ENCODE results near the gene SWI5. TPM values are rescaled to one million over a fixed set of nuclear protein-coding genes. Genes with fewer than 3 reads are reported as not detected.

The SWI5 gene
- total and polyA plus RNA-seq, 2 experiments from 2014 or later: 26.6 to 42.5 TPM

DNA sequence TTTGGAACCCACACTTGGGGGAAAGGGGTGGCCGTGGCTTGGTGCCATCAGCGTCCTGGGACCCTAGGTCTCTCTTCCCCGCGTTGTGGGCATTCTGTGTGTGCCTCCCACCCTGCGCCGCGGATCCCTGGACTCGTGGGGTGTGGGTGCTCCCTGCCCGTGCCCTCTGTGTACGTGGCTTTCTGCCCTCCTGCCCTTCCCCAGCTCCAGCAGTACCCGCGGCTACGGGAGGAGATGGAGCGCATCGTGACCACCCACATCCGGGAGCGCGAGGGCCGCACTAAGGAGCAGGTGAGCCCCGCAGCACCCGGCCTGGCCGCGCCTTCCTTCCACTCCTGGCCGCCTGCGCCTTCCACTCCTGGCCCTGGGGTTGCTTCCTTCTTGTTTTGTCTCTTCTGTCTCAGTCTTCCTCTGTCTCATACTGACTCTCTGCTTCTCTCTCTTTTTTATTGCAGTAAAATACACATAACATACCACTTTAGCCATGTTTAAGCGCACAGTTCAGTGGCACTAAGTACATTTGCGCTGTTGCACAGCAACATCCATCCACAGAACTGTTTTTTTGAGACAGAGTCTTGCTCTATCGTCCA lies 42.2 kb upstream of the SWI5 start:
- H3K27me3 Mint-ChIP-seq (ENCODE audit: insufficient read depth, low read depth, poor library complexity): peaks cover 6% of the 10 kb centered on the region

More for the DNA sequence above, 42.2 kb upstream of the SWI5 start:
- Histone ChIP-seq H3K4me3 (no peak overlapping the region), H3K9me2 (ENCODE audit: insufficient read depth) (no peaks in the 10 kb centered on the region), H3F3A (replicated peaks; ENCODE audit: low read depth) (no peaks in the 10 kb centered on the region), H4K20me1 (replicated peaks; ENCODE audit: insufficient read depth) (no peaks in the 10 kb centered on the region), H2AFZ (no peak overlapping the region), H3K27me3 (ENCODE audit: insufficient read depth) (no peaks in the 10 kb centered on the region), H3K4me1 (ENCODE audit: insufficient read depth) (no peaks in the 10 kb centered on the region), H3K79me2 (replicated peaks; ENCODE audit: insufficient read depth) (no peaks in the 10 kb centered on the region), H3K27ac (ENCODE audit: low read depth) (no peak overlapping the region), H3K36me3 (ENCODE audit: insufficient read depth) (no peaks in the 10 kb centered on the region), H3K4me2 (no peak overlapping the region)
- Mint-ChIP-seq H3K27ac (no peak overlapping the region), H3K4me3 (no peak overlapping the region; the same call in 2 of the 3 replicates), H3K9me3 (no peaks in the 10 kb centered on the region), H3K36me3 (ENCODE audit: low read depth) (peaks cover 5% of the 10 kb centered on the region), H3K4me1 (no peaks in the 10 kb centered on the region; the same call in 2 of the 3 replicates)
- DNase-seq (ENCODE audit: low spot score) (no peak), ATAC-seq (peak; percentile 42)
- TF ChIP-seq EZH2 (IDR thresholded peaks at IDR 0.05; ENCODE audit: low read depth, unreplicated experiment): no peak
- TF ChIP-seq, protein P1, sequence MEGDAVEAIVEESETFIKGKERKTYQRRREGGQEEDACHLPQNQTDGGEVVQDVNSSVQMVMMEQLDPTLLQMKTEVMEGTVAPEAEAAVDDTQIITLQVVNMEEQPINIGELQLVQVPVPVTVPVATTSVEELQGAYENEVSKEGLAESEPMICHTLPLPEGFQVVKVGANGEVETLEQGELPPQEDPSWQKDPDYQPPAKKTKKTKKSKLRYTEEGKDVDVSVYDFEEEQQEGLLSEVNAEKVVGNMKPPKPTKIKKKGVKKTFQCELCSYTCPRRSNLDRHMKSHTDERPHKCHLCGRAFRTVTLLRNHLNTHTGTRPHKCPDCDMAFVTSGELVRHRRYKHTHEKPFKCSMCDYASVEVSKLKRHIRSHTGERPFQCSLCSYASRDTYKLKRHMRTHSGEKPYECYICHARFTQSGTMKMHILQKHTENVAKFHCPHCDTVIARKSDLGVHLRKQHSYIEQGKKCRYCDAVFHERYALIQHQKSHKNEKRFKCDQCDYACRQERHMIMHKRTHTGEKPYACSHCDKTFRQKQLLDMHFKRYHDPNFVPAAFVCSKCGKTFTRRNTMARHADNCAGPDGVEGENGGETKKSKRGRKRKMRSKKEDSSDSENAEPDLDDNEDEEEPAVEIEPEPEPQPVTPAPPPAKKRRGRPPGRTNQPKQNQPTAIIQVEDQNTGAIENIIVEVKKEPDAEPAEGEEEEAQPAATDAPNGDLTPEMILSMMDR (conservative IDR thresholded peaks at IDR 0.05; ENCODE audit: low read depth in 2 of 2): no peak
- no peak for TF ChIP-seq CREB1 (CRISPR knock-in tag; IDR thresholded peaks at IDR 0.05; ENCODE audit: low read depth)
- TF ChIP-seq, protein P2, sequence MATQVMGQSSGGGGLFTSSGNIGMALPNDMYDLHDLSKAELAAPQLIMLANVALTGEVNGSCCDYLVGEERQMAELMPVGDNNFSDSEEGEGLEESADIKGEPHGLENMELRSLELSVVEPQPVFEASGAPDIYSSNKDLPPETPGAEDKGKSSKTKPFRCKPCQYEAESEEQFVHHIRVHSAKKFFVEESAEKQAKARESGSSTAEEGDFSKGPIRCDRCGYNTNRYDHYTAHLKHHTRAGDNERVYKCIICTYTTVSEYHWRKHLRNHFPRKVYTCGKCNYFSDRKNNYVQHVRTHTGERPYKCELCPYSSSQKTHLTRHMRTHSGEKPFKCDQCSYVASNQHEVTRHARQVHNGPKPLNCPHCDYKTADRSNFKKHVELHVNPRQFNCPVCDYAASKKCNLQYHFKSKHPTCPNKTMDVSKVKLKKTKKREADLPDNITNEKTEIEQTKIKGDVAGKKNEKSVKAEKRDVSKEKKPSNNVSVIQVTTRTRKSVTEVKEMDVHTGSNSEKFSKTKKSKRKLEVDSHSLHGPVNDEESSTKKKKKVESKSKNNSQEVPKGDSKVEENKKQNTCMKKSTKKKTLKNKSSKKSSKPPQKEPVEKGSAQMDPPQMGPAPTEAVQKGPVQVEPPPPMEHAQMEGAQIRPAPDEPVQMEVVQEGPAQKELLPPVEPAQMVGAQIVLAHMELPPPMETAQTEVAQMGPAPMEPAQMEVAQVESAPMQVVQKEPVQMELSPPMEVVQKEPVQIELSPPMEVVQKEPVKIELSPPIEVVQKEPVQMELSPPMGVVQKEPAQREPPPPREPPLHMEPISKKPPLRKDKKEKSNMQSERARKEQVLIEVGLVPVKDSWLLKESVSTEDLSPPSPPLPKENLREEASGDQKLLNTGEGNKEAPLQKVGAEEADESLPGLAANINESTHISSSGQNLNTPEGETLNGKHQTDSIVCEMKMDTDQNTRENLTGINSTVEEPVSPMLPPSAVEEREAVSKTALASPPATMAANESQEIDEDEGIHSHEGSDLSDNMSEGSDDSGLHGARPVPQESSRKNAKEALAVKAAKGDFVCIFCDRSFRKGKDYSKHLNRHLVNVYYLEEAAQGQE (IDR thresholded peaks at IDR 0.05; ENCODE audit: unreplicated experiment): no peak
- no peak for TF ChIP-seq STAT1 (IDR thresholded peaks at IDR 0.05; ENCODE audit: unreplicated experiment)
- no peak for TF ChIP-seq ZNF331 (CRISPR knock-in tag; IDR thresholded peaks at IDR 0.05; ENCODE audit: low read depth)
- TF ChIP-seq, protein P3, sequence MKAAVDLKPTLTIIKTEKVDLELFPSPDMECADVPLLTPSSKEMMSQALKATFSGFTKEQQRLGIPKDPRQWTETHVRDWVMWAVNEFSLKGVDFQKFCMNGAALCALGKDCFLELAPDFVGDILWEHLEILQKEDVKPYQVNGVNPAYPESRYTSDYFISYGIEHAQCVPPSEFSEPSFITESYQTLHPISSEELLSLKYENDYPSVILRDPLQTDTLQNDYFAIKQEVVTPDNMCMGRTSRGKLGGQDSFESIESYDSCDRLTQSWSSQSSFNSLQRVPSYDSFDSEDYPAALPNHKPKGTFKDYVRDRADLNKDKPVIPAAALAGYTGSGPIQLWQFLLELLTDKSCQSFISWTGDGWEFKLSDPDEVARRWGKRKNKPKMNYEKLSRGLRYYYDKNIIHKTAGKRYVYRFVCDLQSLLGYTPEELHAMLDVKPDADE (IDR thresholded peaks at IDR 0.05): no peak
- no peak for TF ChIP-seq JUNB (IDR thresholded peaks at IDR 0.05; ENCODE audit: unreplicated experiment)
- no peak for TF ChIP-seq NANOG (IDR thresholded peaks at IDR 0.05; ENCODE audit: borderline replicate concordance)
- TF ChIP-seq, protein P4, sequence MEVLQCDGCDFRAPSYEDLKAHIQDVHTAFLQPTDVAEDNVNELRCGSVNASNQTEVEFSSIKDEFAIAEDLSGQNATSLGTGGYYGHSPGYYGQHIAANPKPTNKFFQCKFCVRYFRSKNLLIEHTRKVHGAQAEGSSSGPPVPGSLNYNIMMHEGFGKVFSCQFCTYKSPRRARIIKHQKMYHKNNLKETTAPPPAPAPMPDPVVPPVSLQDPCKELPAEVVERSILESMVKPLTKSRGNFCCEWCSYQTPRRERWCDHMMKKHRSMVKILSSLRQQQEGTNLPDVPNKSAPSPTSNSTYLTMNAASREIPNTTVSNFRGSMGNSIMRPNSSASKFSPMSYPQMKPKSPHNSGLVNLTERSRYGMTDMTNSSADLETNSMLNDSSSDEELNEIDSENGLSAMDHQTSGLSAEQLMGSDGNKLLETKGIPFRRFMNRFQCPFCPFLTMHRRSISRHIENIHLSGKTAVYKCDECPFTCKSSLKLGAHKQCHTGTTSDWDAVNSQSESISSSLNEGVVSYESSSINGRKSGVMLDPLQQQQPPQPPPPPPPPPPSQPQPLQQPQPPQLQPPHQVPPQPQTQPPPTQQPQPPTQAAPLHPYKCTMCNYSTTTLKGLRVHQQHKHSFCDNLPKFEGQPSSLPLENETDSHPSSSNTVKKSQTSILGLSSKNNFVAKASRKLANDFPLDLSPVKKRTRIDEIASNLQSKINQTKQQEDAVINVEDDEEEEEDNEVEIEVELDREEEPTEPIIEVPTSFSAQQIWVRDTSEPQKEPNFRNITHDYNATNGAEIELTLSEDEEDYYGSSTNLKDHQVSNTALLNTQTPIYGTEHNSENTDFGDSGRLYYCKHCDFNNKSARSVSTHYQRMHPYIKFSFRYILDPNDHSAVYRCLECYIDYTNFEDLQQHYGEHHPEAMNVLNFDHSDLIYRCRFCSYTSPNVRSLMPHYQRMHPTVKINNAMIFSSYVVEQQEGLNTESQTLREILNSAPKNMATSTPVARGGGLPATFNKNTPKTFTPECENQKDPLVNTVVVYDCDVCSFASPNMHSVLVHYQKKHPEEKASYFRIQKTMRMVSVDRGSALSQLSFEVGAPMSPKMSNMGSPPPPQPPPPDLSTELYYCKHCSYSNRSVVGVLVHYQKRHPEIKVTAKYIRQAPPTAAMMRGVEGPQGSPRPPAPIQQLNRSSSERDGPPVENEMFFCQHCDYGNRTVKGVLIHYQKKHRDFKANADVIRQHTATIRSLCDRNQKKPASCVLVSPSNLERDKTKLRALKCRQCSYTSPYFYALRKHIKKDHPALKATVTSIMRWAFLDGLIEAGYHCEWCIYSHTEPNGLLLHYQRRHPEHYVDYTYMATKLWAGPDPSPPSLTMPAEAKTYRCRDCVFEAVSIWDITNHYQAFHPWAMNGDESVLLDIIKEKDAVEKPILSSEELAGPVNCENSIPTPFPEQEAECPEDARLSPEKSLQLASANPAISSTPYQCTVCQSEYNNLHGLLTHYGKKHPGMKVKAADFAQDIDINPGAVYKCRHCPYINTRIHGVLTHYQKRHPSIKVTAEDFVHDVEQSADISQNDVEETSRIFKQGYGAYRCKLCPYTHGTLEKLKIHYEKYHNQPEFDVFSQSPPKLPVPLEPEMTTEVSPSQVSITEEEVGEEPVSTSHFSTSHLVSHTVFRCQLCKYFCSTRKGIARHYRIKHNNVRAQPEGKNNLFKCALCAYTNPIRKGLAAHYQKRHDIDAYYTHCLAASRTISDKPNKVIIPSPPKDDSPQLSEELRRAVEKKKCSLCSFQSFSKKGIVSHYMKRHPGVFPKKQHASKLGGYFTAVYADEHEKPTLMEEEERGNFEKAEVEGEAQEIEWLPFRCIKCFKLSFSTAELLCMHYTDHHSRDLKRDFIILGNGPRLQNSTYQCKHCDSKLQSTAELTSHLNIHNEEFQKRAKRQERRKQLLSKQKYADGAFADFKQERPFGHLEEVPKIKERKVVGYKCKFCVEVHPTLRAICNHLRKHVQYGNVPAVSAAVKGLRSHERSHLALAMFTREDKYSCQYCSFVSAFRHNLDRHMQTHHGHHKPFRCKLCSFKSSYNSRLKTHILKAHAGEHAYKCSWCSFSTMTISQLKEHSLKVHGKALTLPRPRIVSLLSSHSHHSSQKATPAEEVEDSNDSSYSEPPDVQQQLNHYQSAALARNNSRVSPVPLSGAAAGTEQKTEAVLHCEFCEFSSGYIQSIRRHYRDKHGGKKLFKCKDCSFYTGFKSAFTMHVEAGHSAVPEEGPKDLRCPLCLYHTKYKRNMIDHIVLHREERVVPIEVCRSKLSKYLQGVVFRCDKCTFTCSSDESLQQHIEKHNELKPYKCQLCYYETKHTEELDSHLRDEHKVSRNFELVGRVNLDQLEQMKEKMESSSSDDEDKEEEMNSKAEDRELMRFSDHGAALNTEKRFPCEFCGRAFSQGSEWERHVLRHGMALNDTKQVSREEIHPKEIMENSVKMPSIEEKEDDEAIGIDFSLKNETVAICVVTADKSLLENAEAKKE (CRISPR knock-in tag; IDR thresholded peaks at IDR 0.05): no peak
- TF ChIP-seq POLR2AphosphoS5 (IDR thresholded peaks at IDR 0.05; ENCODE audit: low read depth): no peak; the same call in 1 of the 2 replicates
- no peak for TF ChIP-seq EZH2phosphoT487 (IDR thresholded peaks at IDR 0.05; ENCODE audit: unreplicated experiment)
- TF ChIP-seq ZNF114 (CRISPR knock-in tag; IDR thresholded peaks at IDR 0.05): no peak
